HG03558 (cell line): ENCODE data around the gene DBN1.

Experiments
- ATAC-seq: cut with Tn5 transposase; IDR thresholded peaks from one replicate; pipeline ENCODE4 v1.9.1; 2021; ENCODE audit warnings: moderate number of reproducible peaks; ENCODE audit not compliant: unreplicated experiment; ENCODE audit errors: extremely low read depth

Gene DBN1

DNA sequence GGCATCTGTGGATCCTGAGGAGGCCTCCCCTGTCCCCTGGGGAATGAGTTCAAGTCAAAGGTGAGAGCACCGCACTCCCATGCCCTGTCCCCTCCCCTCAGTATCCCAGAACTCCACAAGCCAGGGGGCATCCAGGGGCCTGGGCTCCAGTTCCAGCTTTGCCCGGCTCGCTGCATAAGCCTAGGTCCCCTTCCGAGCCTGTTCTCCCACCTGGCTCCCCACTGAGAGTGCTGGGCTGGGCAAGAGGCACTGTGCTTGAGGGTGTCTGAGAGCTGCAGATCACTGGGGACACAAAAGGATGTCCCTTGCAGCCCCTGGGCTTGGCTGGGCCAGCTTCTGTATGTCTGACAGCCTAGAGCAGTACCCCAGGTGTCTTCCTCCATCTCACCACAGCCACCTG lies 31.6 kb upstream of the DBN1 start:
- ATAC-seq: no peak

GRCh38 chr5:177504086-177505056 lies 30.9 kb upstream of the DBN1 start:
- no peak for ATAC-seq

DNA sequence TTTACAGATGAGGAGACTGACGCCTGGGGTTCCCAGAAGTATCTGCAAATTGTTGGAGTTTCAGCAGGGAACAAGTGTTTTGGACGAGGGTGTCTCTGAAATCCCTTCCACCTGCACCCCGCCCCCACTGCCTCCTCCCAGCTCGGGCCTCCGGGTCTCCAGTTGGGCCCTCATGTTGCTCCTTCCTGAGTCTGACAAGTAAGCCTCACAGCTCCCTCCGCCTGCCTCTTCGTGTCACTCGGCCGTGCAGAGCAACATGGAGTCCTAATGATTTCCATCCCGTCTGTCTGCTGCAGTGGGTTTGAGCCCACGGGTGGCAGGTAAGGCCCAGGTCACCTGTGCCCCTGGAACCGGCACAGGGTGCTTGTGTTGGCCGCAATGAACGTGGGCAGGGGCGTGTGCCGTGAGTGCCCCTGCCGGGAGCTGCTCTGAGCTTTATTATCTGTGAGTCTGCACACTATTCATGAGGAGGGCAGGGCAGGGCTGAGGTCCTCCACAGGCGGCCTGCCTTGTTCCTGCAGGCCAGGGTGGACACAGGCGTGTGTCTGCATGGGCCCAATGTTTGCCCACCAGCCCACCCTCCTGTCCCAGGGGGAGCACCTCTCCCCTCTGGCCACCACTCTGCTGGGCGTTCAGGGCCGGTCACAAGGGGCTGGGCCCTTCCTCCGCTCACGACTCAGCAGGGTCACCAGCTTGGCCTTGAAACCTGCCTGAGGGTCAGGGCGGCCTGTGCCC lies 30.1 kb upstream of the DBN1 start:
- no peak for ATAC-seq

DNA sequence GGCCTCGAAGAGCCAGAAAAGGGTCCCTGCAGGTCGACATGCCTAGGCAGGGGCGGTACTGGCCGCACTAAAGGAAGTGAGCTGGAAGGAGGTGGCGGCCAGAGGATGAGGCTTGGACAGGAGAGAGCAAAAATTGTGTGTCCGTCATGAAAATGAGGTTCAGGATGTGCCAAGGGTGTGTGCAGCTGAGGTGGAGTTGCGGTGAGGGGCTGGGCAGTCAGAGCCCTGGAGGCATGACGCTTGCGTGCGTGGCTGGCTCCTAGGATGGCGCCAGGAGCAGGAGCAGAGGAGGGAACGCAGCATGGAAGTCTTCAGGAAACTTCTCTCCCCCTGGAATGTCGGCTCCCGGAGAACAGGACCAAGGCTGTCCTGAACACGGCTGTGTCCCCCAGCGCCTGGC lies 29.5 kb upstream of the DBN1 start:
- no peak for ATAC-seq

DNA sequence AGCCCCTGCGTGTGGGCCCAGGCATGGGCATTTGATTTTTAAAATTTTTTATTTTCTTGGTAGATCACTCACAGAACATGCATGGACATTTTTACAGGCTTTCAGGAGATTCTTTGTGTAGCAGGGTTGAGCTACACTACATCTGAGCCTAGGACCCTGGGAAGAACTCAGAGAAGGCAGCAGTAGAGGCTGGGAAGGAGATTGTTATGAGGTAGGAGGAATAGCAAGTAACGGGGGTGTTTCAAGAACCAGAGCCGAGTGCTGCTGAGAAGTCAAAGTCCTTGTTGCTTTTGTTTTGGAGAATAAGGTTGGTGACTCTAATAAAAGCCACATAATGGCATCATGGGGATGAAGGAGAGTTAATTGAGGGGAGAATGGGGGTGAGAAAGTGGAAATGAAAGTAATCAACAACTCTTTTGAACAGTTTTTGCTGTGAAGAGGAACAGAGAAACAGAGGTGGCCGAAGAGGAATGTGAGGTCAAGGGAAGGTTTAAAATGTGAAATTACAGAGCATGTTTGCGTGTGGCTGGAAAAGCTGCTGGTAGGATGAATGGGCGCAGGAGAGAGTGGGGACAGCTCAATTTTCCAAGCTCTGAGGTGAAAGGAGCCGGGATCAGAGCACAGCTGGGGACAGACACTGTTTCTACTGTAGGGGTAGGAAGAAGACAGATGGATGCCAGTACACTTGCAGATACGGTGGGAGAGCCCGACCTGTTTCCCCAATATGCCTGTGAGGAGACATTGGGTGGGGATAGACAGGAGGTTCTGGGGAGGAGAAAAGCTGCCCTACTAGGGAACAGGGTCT lies 28.6 kb upstream of the DBN1 start:
- ATAC-seq: no peak

DNA sequence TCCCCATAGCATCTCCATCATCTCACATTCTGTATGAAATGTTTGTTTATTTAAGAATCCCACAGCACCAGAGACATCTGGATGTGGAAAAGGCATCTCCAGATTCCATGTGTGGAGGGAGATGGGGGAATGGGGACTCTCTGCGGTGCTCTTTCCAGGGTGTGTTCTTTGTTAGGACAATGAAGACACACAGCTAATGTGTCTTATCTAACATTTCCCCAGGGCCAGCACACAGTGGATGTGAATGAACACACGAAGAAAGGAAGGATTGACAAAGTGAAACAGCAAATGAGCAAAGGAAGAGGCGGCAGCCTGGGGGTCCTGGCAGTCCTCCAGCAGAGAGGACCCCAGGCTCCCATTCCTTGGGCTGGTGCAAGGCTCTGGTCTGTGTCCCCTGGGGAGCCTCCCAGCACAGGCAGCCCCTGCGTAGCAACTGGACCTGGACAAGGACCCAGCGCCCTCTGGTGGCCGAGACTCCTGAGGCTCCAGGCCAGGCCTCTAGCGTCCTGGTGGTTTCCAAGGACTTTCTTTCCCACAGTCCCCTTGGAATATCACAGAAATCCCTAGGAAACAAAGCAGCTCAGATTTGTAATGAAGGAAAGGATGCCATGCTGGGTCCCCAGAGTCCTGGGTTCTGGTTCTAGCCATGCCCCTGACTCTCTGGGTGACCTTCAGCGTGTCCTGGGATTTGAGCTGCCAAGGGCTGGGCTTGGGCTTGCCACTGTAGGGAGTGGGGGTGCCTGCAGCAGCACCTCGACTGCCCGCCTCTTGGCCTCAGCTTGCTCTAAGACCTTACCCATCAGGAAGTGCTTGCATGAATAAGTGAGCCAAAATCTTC lies 27.5 kb upstream of the DBN1 start:
- ATAC-seq: no peak

- no peak for ATAC-seq
Observed at GRCh38 chr5:177499842-177500241, 26.4 kb upstream of the DBN1 start.

GRCh38 chr5:177498013-177498787 lies 24.8 kb upstream of the DBN1 start:
- ATAC-seq: no peak

- peak; percentile 51 for ATAC-seq
Observed at GRCh38 chr5:177497292-177498012, 24.0 kb upstream of the DBN1 start, which contains the start of gene PDLIM7. Gene PDLIM7 (minus strand): TSS chr5:177497604. CDS start chr5:177496512, 1,092 bp downstream.

GRCh38 chr5:177496727-177497291 lies 23.4 kb upstream of the DBN1 start:
- no peak for ATAC-seq

- ATAC-seq: no peak
Observed at GRCh38 chr5:177496070-177496726, 22.8 kb upstream of the DBN1 start.

GRCh38 chr5:177495243-177496060 lies 22.0 kb upstream of the DBN1 start:
- ATAC-seq: no peak

- ATAC-seq: no peak
Observed at GRCh38 chr5:177494346-177495195, 21.1 kb upstream of the DBN1 start.

DNA sequence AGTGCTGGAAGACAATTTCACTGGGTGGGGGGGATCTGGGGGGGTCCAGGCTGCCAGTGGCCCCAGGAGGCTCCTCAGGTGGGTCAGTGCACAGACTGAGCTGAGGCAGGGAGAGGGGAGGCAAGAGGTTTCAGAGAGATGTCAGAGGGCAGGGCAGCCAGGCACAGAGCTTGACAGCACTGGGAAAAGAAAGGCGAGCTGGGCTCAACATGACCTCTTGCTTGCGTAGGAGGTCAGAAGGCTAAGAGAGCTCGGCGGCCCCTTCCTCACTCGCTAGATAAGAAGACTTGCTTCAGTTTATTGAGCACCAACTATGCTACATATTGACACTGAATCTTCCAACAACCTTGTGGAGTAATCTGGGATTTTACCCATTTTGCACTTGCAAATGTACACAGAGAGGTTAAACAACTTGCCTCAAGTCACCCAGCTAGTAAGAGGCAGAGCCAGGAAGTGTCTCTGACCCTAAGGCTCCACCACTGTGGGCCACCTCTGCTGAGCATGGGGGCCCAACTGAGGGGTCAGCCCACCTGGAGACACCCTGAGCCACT lies 20.4 kb upstream of the DBN1 start:
- ATAC-seq: no peak

- no peak for ATAC-seq
Observed at GRCh38 chr5:177492841-177493240, 19.4 kb upstream of the DBN1 start.
